ENCODE measurements around the gene BST1. TPM values are rescaled to one million over a fixed set of nuclear protein-coding genes. Genes with fewer than 3 reads are reported as not detected.

Gene BST1
- total RNA-seq, 2 donors from 2014 or later: 0.99 to 1.6 TPM

DNA sequence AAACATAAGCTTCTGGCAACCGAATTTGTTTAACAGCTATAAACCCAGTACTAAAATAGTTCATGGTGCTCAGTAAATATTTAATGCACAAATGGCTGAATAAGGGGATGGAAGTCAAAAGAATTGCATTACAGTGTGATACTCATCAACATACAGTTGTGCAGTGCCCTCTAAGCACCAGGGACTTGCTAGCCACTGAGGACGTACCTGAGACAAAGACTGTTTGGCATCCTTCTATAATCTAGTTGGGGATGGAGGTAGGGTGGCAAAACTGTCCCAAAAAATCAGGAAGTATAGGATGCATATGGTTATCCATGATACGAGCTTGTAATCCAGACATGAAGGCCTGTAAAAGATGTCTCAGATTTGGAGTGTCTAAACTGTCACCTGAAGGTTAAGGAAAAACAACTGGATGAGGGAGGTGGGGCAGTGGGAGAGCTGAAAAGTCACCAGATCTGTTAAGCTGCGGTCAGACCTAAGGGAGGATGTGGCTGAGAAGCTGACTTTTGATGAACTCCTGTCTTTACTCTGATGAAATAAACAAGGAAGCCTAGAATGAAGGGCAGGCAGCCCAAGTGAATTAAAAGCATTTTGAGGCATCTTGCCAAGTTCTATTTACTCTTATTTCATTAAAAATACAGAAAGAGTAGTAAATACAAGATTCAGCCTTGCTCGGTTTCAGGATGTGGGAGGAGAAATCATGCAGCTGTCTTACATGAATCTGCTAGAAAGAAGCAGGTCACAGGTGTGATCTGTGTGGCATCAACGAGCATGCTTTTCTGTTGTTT lies 63.2 kb downstream of the BST1 start:
- H3K27me3 ChIP-seq: no peaks in the 10 kb centered on the region
- no peak overlapping the region for H3K4me3 ChIP-seq
- no peaks in the 10 kb centered on the region for H3K9me3 ChIP-seq
- no peak overlapping the region for H3K27ac ChIP-seq
- no peak for ATAC-seq
- H3K4me1 ChIP-seq: no peaks in the 10 kb centered on the region
- no peak for DNase-seq
- H3K36me3 ChIP-seq (replicated peaks in 1 of 2; ENCODE audit: insufficient read depth in 1 of 2, low read depth in 2 of 2): no peaks in the 10 kb centered on the region
- TF ChIP-seq POLR2A (IDR thresholded peaks at IDR 0.05): no peak
- TF ChIP-seq, protein P1, sequence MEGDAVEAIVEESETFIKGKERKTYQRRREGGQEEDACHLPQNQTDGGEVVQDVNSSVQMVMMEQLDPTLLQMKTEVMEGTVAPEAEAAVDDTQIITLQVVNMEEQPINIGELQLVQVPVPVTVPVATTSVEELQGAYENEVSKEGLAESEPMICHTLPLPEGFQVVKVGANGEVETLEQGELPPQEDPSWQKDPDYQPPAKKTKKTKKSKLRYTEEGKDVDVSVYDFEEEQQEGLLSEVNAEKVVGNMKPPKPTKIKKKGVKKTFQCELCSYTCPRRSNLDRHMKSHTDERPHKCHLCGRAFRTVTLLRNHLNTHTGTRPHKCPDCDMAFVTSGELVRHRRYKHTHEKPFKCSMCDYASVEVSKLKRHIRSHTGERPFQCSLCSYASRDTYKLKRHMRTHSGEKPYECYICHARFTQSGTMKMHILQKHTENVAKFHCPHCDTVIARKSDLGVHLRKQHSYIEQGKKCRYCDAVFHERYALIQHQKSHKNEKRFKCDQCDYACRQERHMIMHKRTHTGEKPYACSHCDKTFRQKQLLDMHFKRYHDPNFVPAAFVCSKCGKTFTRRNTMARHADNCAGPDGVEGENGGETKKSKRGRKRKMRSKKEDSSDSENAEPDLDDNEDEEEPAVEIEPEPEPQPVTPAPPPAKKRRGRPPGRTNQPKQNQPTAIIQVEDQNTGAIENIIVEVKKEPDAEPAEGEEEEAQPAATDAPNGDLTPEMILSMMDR (IDR thresholded peaks at IDR 0.05): no peak
- WGBS, 2 donors: 41% methylated on average over 6 of the region's 6 CpGs
- intact Hi-C loops (cut with DNase I): no loop called here

DNA sequence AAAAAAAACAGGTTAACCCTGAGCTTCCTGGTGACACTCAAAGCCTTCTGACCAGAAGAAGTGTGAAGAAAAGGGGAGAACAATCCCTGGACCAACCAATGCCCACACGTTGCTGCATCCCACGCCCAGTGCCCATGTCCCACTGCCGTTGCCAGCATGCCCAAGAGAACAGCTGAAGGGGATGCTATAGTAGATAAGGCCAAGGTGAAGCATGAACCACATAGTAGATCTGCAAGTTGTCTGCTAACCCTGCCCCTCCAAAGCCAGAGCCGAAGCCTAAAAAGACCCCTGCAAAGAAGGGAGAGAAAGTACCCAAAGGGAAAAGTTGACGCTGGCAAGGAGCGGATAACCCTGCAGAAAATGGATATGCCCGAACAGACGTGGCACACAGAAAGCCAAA lies 64.0 kb downstream of the BST1 start:
- Histone ChIP-seq H3K36me3 (replicated peaks in 1 of 2; ENCODE audit: insufficient read depth in 1 of 2, low read depth in 2 of 2) (no peaks in the 10 kb centered on the region), H3K4me1 (no peaks in the 10 kb centered on the region), H3K27ac (no peak overlapping the region), H3K27me3 (no peaks in the 10 kb centered on the region), H3K4me3 (no peak overlapping the region), H3K9me3 (no peaks in the 10 kb centered on the region)
- no peak for TF ChIP-seq POLR2A (IDR thresholded peaks at IDR 0.05)
- TF ChIP-seq, protein P1 (IDR thresholded peaks at IDR 0.05): no peak
- DNase-seq: no peak
- 57 to 65% methylated on average over 8 of the region's 8 CpGs for WGBS, 2 donors
- ATAC-seq: no peak
- intact Hi-C loops (cut with DNase I): no loop called here

DNA sequence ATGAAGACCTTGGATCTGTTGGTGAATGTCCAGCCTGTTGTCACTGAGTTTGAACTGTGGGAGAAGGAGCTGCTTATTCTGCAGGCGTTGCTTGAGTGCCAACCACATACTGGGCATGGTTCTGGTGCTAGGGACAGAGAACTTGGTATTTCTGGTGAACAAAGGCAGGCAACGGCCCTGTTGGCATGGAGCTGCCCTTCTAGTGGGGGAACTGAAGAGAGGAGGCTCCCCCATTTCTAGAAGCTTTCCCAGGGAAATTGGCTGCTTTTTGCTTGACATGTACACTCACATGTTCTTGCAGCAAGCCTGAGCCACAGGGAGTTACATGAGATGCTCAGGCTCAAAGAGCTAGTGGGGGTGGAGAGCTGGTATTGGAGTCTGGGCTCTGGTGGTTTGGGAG lies 66.3 kb downstream of the BST1 start:
- Histone ChIP-seq H3K4me3 (no peak overlapping the region), H3K9me3 (no peaks in the 10 kb centered on the region), H3K27me3 (no peaks in the 10 kb centered on the region), H3K36me3 (replicated peaks in 1 of 2; ENCODE audit: insufficient read depth in 1 of 2, low read depth in 2 of 2) (no peaks in the 10 kb centered on the region), H3K4me1 (no peaks in the 10 kb centered on the region), H3K27ac (no peak overlapping the region)
- intact Hi-C loops (cut with DNase I): no loop called here
- DNase-seq (no peak), ATAC-seq (no peak)
- no peak for TF ChIP-seq POLR2A (IDR thresholded peaks at IDR 0.05)
- TF ChIP-seq, protein P1 (IDR thresholded peaks at IDR 0.05): no peak
- WGBS, 2 donors: 53 to 54% methylated on average over 2 of the region's 2 CpGs

DNA sequence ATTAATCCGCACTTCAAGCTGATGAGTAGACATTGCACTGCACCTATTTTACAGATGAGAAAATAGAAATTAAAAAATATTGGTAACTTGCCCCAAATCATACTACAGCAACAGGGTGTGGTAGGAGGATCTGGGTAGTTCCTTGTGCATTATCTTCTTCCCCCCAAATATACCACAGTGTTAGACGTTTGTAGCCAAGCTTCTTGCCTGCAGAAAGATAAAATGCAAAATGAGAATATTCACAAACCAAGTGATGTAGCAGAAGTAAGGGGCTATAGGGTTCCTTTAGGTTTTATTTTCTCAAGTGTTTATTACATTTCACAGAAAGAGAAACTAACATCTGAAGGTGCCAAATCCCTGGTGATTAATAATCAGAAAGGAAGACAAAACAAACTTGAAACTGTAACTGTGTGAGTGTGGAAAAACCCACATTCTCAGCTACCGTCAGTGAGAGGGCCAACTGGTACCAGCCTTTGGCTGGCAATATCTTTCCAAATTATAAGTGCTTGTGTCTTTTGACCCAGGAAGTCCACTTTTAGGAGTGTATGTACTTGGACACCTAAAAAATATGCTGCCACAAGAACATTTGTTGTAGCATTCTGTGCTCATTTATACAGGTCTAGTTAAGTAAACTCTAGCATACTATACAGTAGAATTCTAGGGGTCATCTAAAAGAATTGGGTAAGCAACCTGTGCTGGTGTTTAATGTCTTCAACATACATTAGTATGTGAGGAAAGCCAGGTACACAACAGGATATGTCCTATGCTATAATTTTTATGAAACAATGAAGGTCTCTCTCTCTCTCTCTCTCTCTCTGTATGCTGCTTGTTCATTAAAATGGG lies 68.6 kb downstream of the BST1 start:
- intact Hi-C loops (cut with DNase I): no loop called here
- WGBS, 2 donors: 37 to 43% methylated on average over 3 of the region's 3 CpGs
- no peak for ATAC-seq

More for the DNA sequence above, 68.6 kb downstream of the BST1 start:
- no peaks in the 10 kb centered on the region for H3K27me3 ChIP-seq
- H3K4me3 ChIP-seq: no peak overlapping the region
- DNase-seq: no peak
- H3K9me3 ChIP-seq: no peaks in the 10 kb centered on the region
- no peaks in the 10 kb centered on the region for H3K4me1 ChIP-seq
- no peak for TF ChIP-seq POLR2A (IDR thresholded peaks at IDR 0.05)
- TF ChIP-seq, protein P1 (IDR thresholded peaks at IDR 0.05): no peak
- no peaks in the 10 kb centered on the region for H3K36me3 ChIP-seq (replicated peaks in 1 of 2; ENCODE audit: insufficient read depth in 1 of 2, low read depth in 2 of 2)
- H3K27ac ChIP-seq: no peak overlapping the region

All from body of pancreas (tissue), 4 donors.